Endothelial cell of umbilical vein (primary cell): Measurements from ENCODE around the gene RAB17.

Experiments
- EZH2 ChIP-seq: IDR thresholded peaks from 2 replicates; pipeline ENCODE4 v1.6.1; 2012; ENCODE audit warnings: borderline replicate concordance, low read depth, mild to moderate bottlenecking, moderate library complexity, low read length, inconsistent platforms; ENCODE audit not compliant: severe bottlenecking
- FOS ChIP-seq: IDR thresholded peaks from 2 replicates; pipeline ENCODE4 v1.6.1; 2011; ENCODE audit warnings: mild to moderate bottlenecking, low read length, moderate library complexity, borderline replicate concordance; ENCODE audit not compliant: insufficient read depth
- GATA2 ChIP-seq: IDR thresholded peaks from 2 replicates; pipeline ENCODE4 v1.7.0; 2011; ENCODE audit warnings: low read depth, mild to moderate bottlenecking, moderate library complexity, mixed read lengths, low read length; ENCODE audit not compliant: insufficient read length, insufficient read depth
- JUN ChIP-seq: IDR thresholded peaks from 2 replicates; pipeline ENCODE4 v1.6.1; 2011; ENCODE audit warnings: borderline replicate concordance, low read depth; ENCODE audit not compliant: insufficient read length, insufficient read depth
- MYC ChIP-seq: IDR thresholded peaks from one replicate; pipeline ENCODE4 v1.6.1; 2011; ENCODE audit warnings: mild to moderate bottlenecking, low read depth, low read length
- POLR2A ChIP-seq: IDR thresholded peaks from 2 replicates; pipeline ENCODE4 v1.6.1; 2012; ENCODE audit warnings: low read depth, mild to moderate bottlenecking, control low read depth, low read length
- POLR2AphosphoS5 ChIP-seq: IDR thresholded peaks from 2 replicates; pipeline ENCODE4 v1.6.1; 2012; ENCODE audit warnings: low read depth, mild to moderate bottlenecking, control low read depth, low read length, moderate library complexity; ENCODE audit not compliant: insufficient read depth
- TF ChIP-seq, protein P1 (sequence below), 2 donors: IDR thresholded peaks; 1 replicate in 1 of 2; 2 replicates in 1 of 2; pipeline ENCODE4 v1.5.1; 2011; ENCODE audit warnings: low read length in 2 of 2, mild to moderate bottlenecking in 2 of 2, moderate library complexity in 2 of 2, control low read depth in 1 of 2, inconsistent platforms in 1 of 2, low read depth in 1 of 2; ENCODE audit not compliant: insufficient read depth in 1 of 2; ENCODE audit errors: extremely low read depth in 1 of 2
- TF ChIP-seq, protein P2 (sequence below): IDR thresholded peaks from 2 replicates; pipeline ENCODE4 v1.6.1; 2011; ENCODE audit not compliant: insufficient read depth, insufficient read length

GRCh38 chr2:237546040-237546875, 44.3 kb downstream of the RAB17 start:
- TF ChIP-seq, protein P1, sequence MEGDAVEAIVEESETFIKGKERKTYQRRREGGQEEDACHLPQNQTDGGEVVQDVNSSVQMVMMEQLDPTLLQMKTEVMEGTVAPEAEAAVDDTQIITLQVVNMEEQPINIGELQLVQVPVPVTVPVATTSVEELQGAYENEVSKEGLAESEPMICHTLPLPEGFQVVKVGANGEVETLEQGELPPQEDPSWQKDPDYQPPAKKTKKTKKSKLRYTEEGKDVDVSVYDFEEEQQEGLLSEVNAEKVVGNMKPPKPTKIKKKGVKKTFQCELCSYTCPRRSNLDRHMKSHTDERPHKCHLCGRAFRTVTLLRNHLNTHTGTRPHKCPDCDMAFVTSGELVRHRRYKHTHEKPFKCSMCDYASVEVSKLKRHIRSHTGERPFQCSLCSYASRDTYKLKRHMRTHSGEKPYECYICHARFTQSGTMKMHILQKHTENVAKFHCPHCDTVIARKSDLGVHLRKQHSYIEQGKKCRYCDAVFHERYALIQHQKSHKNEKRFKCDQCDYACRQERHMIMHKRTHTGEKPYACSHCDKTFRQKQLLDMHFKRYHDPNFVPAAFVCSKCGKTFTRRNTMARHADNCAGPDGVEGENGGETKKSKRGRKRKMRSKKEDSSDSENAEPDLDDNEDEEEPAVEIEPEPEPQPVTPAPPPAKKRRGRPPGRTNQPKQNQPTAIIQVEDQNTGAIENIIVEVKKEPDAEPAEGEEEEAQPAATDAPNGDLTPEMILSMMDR (IDR thresholded peaks at IDR 0.05; ENCODE audit: extremely low read depth in 1 of 2, insufficient read depth in 1 of 2, low read depth in 1 of 2, low read length in 2 of 2): no peak
- no peak for TF ChIP-seq POLR2AphosphoS5
- TF ChIP-seq POLR2A: no peak
- no peak for TF ChIP-seq EZH2
- no peak for TF ChIP-seq JUN
- TF ChIP-seq, protein P2, sequence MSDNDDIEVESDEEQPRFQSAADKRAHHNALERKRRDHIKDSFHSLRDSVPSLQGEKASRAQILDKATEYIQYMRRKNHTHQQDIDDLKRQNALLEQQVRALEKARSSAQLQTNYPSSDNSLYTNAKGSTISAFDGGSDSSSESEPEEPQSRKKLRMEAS: no peak
- TF ChIP-seq FOS: no peak
- no peak for TF ChIP-seq GATA2
- TF ChIP-seq MYC: no peak
